Omental fat pad (tissue), 4 donors: Measurements from ENCODE around the gene KRT2. TPM values are rescaled to one million over a fixed set of nuclear protein-coding genes. Genes with fewer than 3 reads are reported as not detected.
"Not testable (repeated sequence)": the region's sequence is repeated elsewhere in the genome, so short reads cannot be mapped to it uniquely, and the experiment has no call there.

Source experiments
- ATAC-seq: fragments of 150-250 bp; one replicate; pipeline ENCODE4 v1.9.1; 2016; ENCODE audit warnings: mild to moderate bottlenecking, moderate library complexity; ENCODE audit not compliant: low FRiP score
- DNase-seq: peaks from one replicate; pipeline ENCODE4 v3.0.0-alpha.2; 2019; ENCODE audit warnings: low spot score
- CTCF ChIP-seq, 3 donors: fragments of 450-650 bp; IDR thresholded peaks; one replicate each; pipeline ENCODE4 v1.5.1; 2016 to 2017; ENCODE audit warnings: antibody characterized with exemption in 3 of 3, mild to moderate bottlenecking in 3 of 3, moderate library complexity in 2 of 3
- total RNA-seq, 4 donors: library from RNA; depleted of rRNA; stranded (reverse); fragments of >200 nt; gene quantifications; one replicate each; pipeline ENCODE4 v1.1.0, GENCODE V29; 2016

KRT2 gene
- total RNA-seq, 4 donors from 2014 or later = not detected

DNA sequence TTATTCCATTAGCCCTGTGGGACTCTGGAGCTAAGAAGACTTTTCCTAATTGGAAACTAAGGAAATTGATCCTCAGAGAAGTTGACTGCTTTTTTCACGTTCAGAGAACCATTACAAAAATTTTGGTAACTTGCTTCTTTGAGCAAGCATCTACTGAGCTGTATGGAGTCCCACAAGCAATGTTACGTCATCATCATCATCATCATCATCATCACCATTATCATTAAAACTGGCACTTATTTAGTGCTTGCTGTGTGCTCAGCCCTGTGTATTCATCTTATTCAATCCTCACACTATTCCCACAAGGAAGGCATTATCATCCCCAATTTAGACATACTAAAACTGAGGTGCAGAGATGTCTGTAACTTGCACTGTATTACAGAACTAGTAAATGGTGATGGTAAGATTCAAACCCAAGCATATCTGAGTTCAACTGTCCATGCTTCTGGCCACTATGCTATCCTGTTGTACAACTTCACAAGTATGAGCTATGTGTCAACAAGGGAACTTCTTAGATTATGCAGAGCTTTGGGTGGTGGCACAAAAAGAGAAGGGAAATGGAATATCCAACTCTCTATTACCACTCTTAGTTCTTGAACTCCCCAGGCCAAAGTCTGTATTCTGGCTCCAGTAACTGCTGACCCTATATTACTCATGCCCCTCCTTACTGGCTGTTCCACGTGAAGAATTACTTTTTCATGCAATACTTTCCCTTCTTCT, 21.9 kb upstream of the KRT2 start:
- no peak for ATAC-seq
- DNase-seq = no peak
- no peak for TF ChIP-seq CTCF (IDR thresholded peaks at IDR 0.05)

DNA sequence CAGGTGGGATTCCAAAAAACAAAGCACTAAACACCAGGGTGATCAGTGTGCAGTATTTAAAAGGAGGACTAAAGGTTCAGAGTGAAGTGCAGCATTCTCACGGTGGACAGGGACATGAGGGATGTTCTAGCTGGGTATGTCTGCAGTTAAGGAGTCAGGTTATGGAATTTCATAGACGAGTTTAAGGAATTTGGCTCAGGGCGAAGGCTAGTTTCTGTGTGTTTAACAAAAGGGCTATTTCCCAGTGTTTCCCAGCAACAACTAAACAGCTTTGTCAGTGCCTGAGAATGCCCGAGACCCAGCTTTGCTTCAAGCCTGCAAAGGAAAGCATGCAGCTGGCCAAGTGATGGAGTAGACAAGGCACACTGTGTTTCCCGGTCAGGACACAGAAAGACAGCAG, 21.2 kb upstream of the KRT2 start:
- DNase-seq (no peak), ATAC-seq (no peak)
- no peak for TF ChIP-seq CTCF (IDR thresholded peaks at IDR 0.05)

DNA sequence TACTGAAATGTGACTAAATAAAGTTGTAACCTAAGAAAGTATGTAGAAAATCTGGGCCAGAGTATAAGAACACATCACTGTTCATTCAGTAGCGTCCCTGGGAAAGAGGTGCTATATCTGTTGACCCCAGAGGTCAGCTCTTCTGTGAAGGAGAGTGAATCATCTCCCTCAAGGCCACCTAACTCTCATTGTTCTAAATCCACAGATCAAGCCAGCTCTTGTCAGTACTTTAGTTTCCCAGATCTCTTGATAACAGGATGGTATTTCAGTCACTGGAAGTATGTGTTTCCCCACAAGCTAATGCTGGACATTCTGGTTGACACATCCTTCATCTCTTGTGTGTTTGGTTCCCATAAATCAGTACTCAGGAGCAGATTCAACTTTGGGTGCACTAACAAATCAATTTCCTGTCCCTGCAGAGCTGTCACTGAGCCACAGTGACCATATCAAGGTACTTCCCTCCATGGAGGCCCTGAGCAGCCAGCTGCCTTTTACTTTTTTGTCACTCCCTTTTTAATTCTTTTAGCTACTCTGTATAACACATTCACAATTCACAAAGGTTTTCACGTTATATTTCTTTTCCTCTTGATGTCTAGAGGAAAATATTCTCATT, 20.4 kb upstream of the KRT2 start:
- DNase-seq (no peak), ATAC-seq (no peak)
- TF ChIP-seq CTCF (IDR thresholded peaks at IDR 0.05) = no peak

DNA sequence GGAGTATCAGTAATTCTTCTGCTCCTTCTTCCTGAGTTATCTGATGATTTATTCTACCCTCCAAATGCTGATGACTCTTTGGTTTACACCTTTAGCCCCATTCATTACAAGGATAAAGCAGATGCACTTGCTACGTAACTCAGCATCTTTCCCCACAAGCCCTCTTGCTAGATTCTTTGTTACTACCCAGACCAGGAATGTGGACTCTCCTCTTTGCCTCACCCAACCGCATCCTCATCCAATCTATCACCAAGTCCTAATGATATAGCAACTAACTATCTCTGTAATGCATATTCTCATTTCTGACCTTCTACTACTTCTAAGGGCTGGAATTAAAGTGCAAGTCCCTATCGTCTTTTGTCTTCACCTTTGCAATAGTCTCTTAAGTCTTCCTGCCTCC, 18.9 kb upstream of the KRT2 start:
- no peak for DNase-seq
- ATAC-seq = no peak
- no peak for TF ChIP-seq CTCF (IDR thresholded peaks at IDR 0.05)

- ATAC-seq (no peak), DNase-seq (no peak)
- no peak for TF ChIP-seq CTCF (IDR thresholded peaks at IDR 0.05)
Measured at GRCh38 chr12:52670506-52670905, 18.5 kb upstream of the KRT2 start.

- not testable (repeated sequence) for DNase-seq, ATAC-seq
Measured at GRCh38 chr12:52669941-52670340, 17.9 kb upstream of the KRT2 start.

- TF ChIP-seq CTCF (IDR thresholded peaks at IDR 0.05) = no peak
- ATAC-seq = no peak
- no peak for DNase-seq
Measured at GRCh38 chr12:52669426-52669825, 17.4 kb upstream of the KRT2 start.
